GM21723 (cell line): ENCODE results near the gene ADRA2B.
A peak's percentile ranks its signal among the peaks of the same experiment; 100 is the strongest.

Source experiments
- ATAC-seq: cut with Tn5 transposase; IDR thresholded peaks from one replicate; pipeline ENCODE4 v1.9.1; 2021; ENCODE audit warnings: mild to moderate bottlenecking, moderate library complexity; ENCODE audit not compliant: unreplicated experiment

The ADRA2B gene

GRCh38 chr2:96119389-96119751 lies 3.0 kb upstream of the ADRA2B start:
- ATAC-seq = no peak

GRCh38 chr2:96118698-96119388 lies 2.5 kb upstream of the ADRA2B start:
- no peak for ATAC-seq

GRCh38 chr2:96117701-96118588 lies 1.6 kb upstream of the ADRA2B start:
- ATAC-seq = no peak

- ATAC-seq = peak; percentile 73
Measured at GRCh38 chr2:96116879-96117533, 635 bp upstream of the ADRA2B start.

GRCh38 chr2:96115631-96116423 lies 544 bp downstream of the ADRA2B start:
- no peak for ATAC-seq

GRCh38 chr2:96114903-96115581 lies 1.3 kb downstream of the ADRA2B start:
- no peak for ATAC-seq

- no peak for ATAC-seq
Measured at GRCh38 chr2:96114546-96114902, 1.8 kb downstream of the ADRA2B start.

- no peak for ATAC-seq
Measured at GRCh38 chr2:96113951-96114350, 2.4 kb downstream of the ADRA2B start.

GRCh38 chr2:96113367-96113677 lies 3.0 kb downstream of the ADRA2B start:
- ATAC-seq = no peak

- ATAC-seq = no peak
Measured at GRCh38 chr2:96112501-96113366, 3.6 kb downstream of the ADRA2B start.

- ATAC-seq = no peak
Measured at GRCh38 chr2:96111823-96112500, 4.4 kb downstream of the ADRA2B start.

- ATAC-seq = no peak
Measured at GRCh38 chr2:96111257-96111640, 5.1 kb downstream of the ADRA2B start.

- ATAC-seq = no peak
Measured at GRCh38 chr2:96110621-96111256, 5.6 kb downstream of the ADRA2B start.

- ATAC-seq = no peak
Measured at GRCh38 chr2:96109931-96110511, 6.3 kb downstream of the ADRA2B start.

- no peak for ATAC-seq
Measured at GRCh38 chr2:96109361-96109680, 7.0 kb downstream of the ADRA2B start.

GRCh38 chr2:96108541-96109360 lies 7.6 kb downstream of the ADRA2B start:
- ATAC-seq = no peak

GRCh38 chr2:96108151-96108540 lies 8.2 kb downstream of the ADRA2B start:
- no peak for ATAC-seq

- ATAC-seq = no peak
Measured at GRCh38 chr2:96107708-96108065, 8.7 kb downstream of the ADRA2B start.
